Measurements from ENCODE around the gene LYRM7. TPM values are rescaled to one million over a fixed set of nuclear protein-coding genes. Genes with fewer than 3 reads are reported as not detected.

Gene LYRM7
- total RNA-seq, 1 donor from 2014 or later, result 6.1 TPM

GRCh38 chr5:131165119-131165727 is 5.5 kb upstream of the LYRM7 start, which contains the start of gene HINT1:
Gene HINT1, minus strand, starts transcription at chr5:131165256. Its CDS starts 51 bp downstream, at chr5:131165205.
- peak within 1 kb of the TSS; percentile 99 for H3K27ac Mint-ChIP-seq
- peak; percentile 91 for DNase-seq (ENCODE audit: low spot score, unreplicated experiment)
- TF ChIP-seq CTCF (IDR thresholded peaks at IDR 0.05; ENCODE audit: unreplicated experiment), result peak; percentile 13

GRCh38 chr5:131167615-131168014 is 3.1 kb upstream of the LYRM7 start:
- H3K36me3 Mint-ChIP-seq (ENCODE audit: insufficient read depth), result peaks cover 3% of the 10 kb centered on the region
- no peak overlapping the region for H3K4me3 Mint-ChIP-seq (ENCODE audit: low read depth)
- no peaks in the 10 kb centered on the region for H3K9me3 Mint-ChIP-seq (ENCODE audit: low read depth)
- no peak for DNase-seq (ENCODE audit: low spot score, unreplicated experiment)
- peaks cover 19% of the 10 kb centered on the region for H3K4me1 Mint-ChIP-seq (ENCODE audit: low read depth)
- H3K27ac Mint-ChIP-seq, result no peak overlapping the region
- no peak for TF ChIP-seq CTCF (IDR thresholded peaks at IDR 0.05; ENCODE audit: unreplicated experiment)
- no peaks in the 10 kb centered on the region for H3K27me3 Mint-ChIP-seq

More at GRCh38 chr5:131165119-131165727, 5.5 kb upstream of the LYRM7 start, which contains the start of gene HINT1:
- H3K4me1 Mint-ChIP-seq (ENCODE audit: low read depth), result peaks cover 9% of the 10 kb centered on the region
- no peaks in the 10 kb centered on the region for H3K27me3 Mint-ChIP-seq
- peak within 1 kb of the TSS; percentile 93 for H3K4me3 Mint-ChIP-seq (ENCODE audit: low read depth)
- H3K9me3 Mint-ChIP-seq (ENCODE audit: low read depth), result no peaks in the 10 kb centered on the region
- H3K36me3 Mint-ChIP-seq (ENCODE audit: insufficient read depth), result peaks cover 14% of the 10 kb centered on the region

GRCh38 chr5:131169810-131170539 is 769 bp upstream of the LYRM7 start:
- Mint-ChIP-seq H3K9me3 (ENCODE audit: low read depth) (no peaks in the 10 kb centered on the region), H3K27me3 (no peaks in the 10 kb centered on the region), H3K36me3 (ENCODE audit: insufficient read depth) (no peaks in the 10 kb centered on the region), H3K4me1 (ENCODE audit: low read depth) (peaks cover 11% of the 10 kb centered on the region), H3K27ac (peak overlapping the region; percentile 96), H3K4me3 (ENCODE audit: low read depth) (peak overlapping the region; percentile 93)
- DNase-seq (ENCODE audit: low spot score, unreplicated experiment), result no peak
- no peak for TF ChIP-seq CTCF (IDR thresholded peaks at IDR 0.05; ENCODE audit: unreplicated experiment)

- H3K27ac Mint-ChIP-seq, result peak overlapping the region; percentile 96
- peak overlapping the region; percentile 93 for H3K4me3 Mint-ChIP-seq (ENCODE audit: low read depth)
- DNase-seq (ENCODE audit: low spot score, unreplicated experiment), result no peak
- peaks cover 10% of the 10 kb centered on the region for H3K4me1 Mint-ChIP-seq (ENCODE audit: low read depth)
- no peaks in the 10 kb centered on the region for H3K27me3 Mint-ChIP-seq
- H3K9me3 Mint-ChIP-seq (ENCODE audit: low read depth), result no peaks in the 10 kb centered on the region
- TF ChIP-seq CTCF (IDR thresholded peaks at IDR 0.05; ENCODE audit: unreplicated experiment), result no peak
- H3K36me3 Mint-ChIP-seq (ENCODE audit: insufficient read depth), result no peaks in the 10 kb centered on the region
These were observed 599 bp downstream of the LYRM7 start for GRCh38 chr5:131171276-131171810.

GRCh38 chr5:131180407-131180806 is 9.7 kb downstream of the LYRM7 start:
- DNase-seq (ENCODE audit: low spot score, unreplicated experiment), result no peak
- no peak for TF ChIP-seq CTCF (IDR thresholded peaks at IDR 0.05; ENCODE audit: unreplicated experiment)
- no peaks in the 10 kb centered on the region for H3K9me3 Mint-ChIP-seq (ENCODE audit: low read depth)
- H3K36me3 Mint-ChIP-seq (ENCODE audit: insufficient read depth), result no peaks in the 10 kb centered on the region
- H3K27me3 Mint-ChIP-seq, result no peaks in the 10 kb centered on the region
- no peak overlapping the region for H3K27ac Mint-ChIP-seq
- no peak overlapping the region for H3K4me3 Mint-ChIP-seq (ENCODE audit: low read depth)
- no peaks in the 10 kb centered on the region for H3K4me1 Mint-ChIP-seq (ENCODE audit: low read depth)

Data from progenitor cell of endocrine pancreas (in vitro differentiated cells).